Liver (tissue), 9 donors: ENCODE measurements around the gene ST8SIA5. TPM values are rescaled to one million over a fixed set of nuclear protein-coding genes. Genes with fewer than 3 reads are reported as not detected.

ENCODE experiments used
- DNase-seq: peaks from one replicate; pipeline ENCODE4 v3.0.0-alpha.2; 2017; ENCODE audit warnings: low spot score
- H3K27ac ChIP-seq, 2 donors: one replicate each; pipeline ENCODE4 v1.7.0; 2013; ENCODE audit warnings: inconsistent platforms in 2 of 2, low read length in 2 of 2, control low read depth in 1 of 2, low read depth in 1 of 2, mild to moderate bottlenecking in 1 of 2
- H3K27me3 ChIP-seq, 4 donors: one replicate each; pipeline versions ENCODE4 v1.6.1 to v1.7.0; 2013; ENCODE audit warnings: low read length in 3 of 4, inconsistent platforms in 1 of 4, mild to moderate bottlenecking in 1 of 4, moderate library complexity in 1 of 4; ENCODE audit not compliant: control insufficient read depth in 4 of 4, insufficient read depth in 4 of 4
- H3K36me3 ChIP-seq, 4 donors: one replicate each; pipeline versions ENCODE4 v1.6.1 to v1.7.0; 2013; ENCODE audit warnings: low read length in 3 of 4, mild to moderate bottlenecking in 3 of 4, low read depth in 1 of 4, moderate library complexity in 1 of 4; ENCODE audit not compliant: control insufficient read depth in 4 of 4, insufficient read depth in 3 of 4
- H3K4me1 ChIP-seq, 4 donors: one replicate each; pipeline versions ENCODE4 v1.6.1 to v1.7.0; 2013; ENCODE audit warnings: low read length in 3 of 4, mild to moderate bottlenecking in 3 of 4, moderate library complexity in 1 of 4; ENCODE audit not compliant: control insufficient read depth in 4 of 4, insufficient read depth in 4 of 4
- H3K4me3 ChIP-seq, 3 donors: one replicate each; pipeline versions ENCODE4 v1.6.1 to v1.7.0; 2013; ENCODE audit warnings: low read length in 3 of 3, control low read depth in 1 of 3, low read depth in 1 of 3, mild to moderate bottlenecking in 1 of 3
- H3K9ac ChIP-seq, 2 donors: one replicate each; pipeline ENCODE4 v1.7.0; 2013; ENCODE audit warnings: low read length in 2 of 2, mild to moderate bottlenecking in 2 of 2, moderate library complexity in 2 of 2, control low read depth in 1 of 2, low read depth in 1 of 2
- H3K9me3 ChIP-seq, 4 donors: one replicate each; pipeline versions ENCODE4 v1.6.1 to v1.7.0; 2013; ENCODE audit warnings: low read length in 3 of 4; ENCODE audit not compliant: control insufficient read depth in 4 of 4
- FOXA1 ChIP-seq: IDR thresholded peaks from 2 replicates; pipeline ENCODE4 v1.6.1; 2016; ENCODE audit warnings: antibody characterized with exemption
- FOXA2 ChIP-seq: IDR thresholded peaks from 2 replicates; pipeline ENCODE4 v1.6.1; 2016; ENCODE audit warnings: antibody characterized with exemption
- GABPA ChIP-seq, 2 donors: IDR thresholded peaks in 1 of 2; conservative IDR thresholded peaks in 1 of 2; 2 replicates each; pipeline ENCODE4 v1.6.1; 2016; ENCODE audit warnings: antibody characterized with exemption in 2 of 2, mild to moderate bottlenecking in 1 of 2, moderate library complexity in 1 of 2
- NR2F2 ChIP-seq: IDR thresholded peaks from 2 replicates; pipeline ENCODE4 v1.6.1; 2016; ENCODE audit warnings: antibody characterized with exemption
- RAD21 ChIP-seq, 2 donors: IDR thresholded peaks; 2 replicates each; pipeline ENCODE4 v1.6.1; 2016; ENCODE audit warnings: antibody characterized with exemption in 2 of 2, mild to moderate bottlenecking in 2 of 2
- RXRA ChIP-seq, 2 donors: IDR thresholded peaks; 2 replicates each; pipeline ENCODE4 v1.6.1; 2017 to 2018; ENCODE audit warnings: antibody characterized with exemption in 2 of 2, mild to moderate bottlenecking in 1 of 2
- SP1 ChIP-seq: IDR thresholded peaks from 2 replicates; pipeline ENCODE4 v1.6.1; 2018; ENCODE audit warnings: antibody characterized with exemption, mild to moderate bottlenecking
- TAF1 ChIP-seq: conservative IDR thresholded peaks from 2 replicates; pipeline ENCODE4 v1.6.1; 2016; ENCODE audit warnings: antibody characterized with exemption, mild to moderate bottlenecking
- YY1 ChIP-seq: IDR thresholded peaks from 2 replicates; pipeline ENCODE4 v1.6.1; 2016; ENCODE audit warnings: antibody characterized with exemption, mild to moderate bottlenecking
- WGBS: extraction: QIAGEN DNeasy Blood & Tissue Kit; methylation state at CpG from one replicate; pipeline ENCODE4 v1.1.7; 2013; 5-methylcytosine and 5-hydroxymethylcytosine counted together
- polyA plus RNA-seq, 2 donors: library from polyadenylated mRNA; stranded (reverse) in 1 of 2; unstranded in 1 of 2; fragments of 200-250 nt in 1 of 2; fragments of >200 nt in 1 of 2; fragmentation: Nextera tagmentation in 1 of 2; extraction: Ambion mirVana in 1 of 2; gene quantifications; one replicate each; pipeline versions ENCODE4 v1.2.1 to v1.2.3, GENCODE V29; 2013 to 2015
- total RNA-seq, 2 donors: library from RNA; depleted of rRNA; stranded (reverse); fragments of >200 nt; gene quantifications; one replicate each; pipeline ENCODE4 v1.2.3, GENCODE V29; 2014
- TF ChIP-seq, protein P1 (sequence below): IDR thresholded peaks from 2 replicates; pipeline ENCODE4 v1.6.1; 2016; ENCODE audit warnings: antibody characterized with exemption
- TF ChIP-seq, protein P2 (sequence below): fragments of 150-350 bp; IDR thresholded peaks from 2 replicates; pipeline ENCODE4 v1.5.1; 2017; ENCODE audit warnings: improper control_type of control experiment, low read depth, low read length; ENCODE audit not compliant: missing input control
- TF ChIP-seq, protein P3 (sequence below): IDR thresholded peaks from 2 replicates; pipeline ENCODE4 v1.6.1; 2016; ENCODE audit warnings: antibody characterized with exemption
- TF ChIP-seq, protein P4 (sequence below): IDR thresholded peaks from 2 replicates; pipeline ENCODE4 v1.6.1; 2016; ENCODE audit warnings: antibody characterized with exemption
- donor health status: healthy.
- donor health status: healthy.
- donor health status: healthy.
- donor health status: healthy.
- donor health status: healthy.

ST8SIA5 gene
- total and polyA plus RNA-seq, 4 donors = under 0.01 to 0.12 (median 0.05) TPM; not detected in 1

DNA sequence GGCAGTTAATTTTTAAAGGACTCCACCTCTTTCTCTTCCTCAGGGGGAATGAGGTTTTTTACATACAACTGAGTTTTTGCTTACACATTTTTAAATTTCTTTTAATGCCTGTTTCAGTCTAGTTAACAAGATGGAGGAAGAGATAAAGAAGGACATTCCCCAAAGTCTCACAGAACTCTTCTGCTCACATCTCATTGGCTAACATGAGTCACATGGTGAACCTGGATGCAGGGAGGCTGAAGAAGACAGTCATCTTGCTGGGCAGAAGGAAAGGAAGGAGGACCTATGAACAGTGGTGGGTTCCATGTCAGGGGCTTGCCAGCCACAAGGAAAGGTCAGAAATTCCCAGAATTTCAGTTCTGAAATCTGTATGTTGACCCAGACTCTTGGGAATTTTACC lies 10.4 kb upstream of the ST8SIA5 start:
- no peak for TF ChIP-seq GABPA (IDR thresholded peaks at IDR 0.05 in 1 of 2, conservative IDR thresholded peaks at IDR 0.05 in 1 of 2)
- TF ChIP-seq, protein P1, sequence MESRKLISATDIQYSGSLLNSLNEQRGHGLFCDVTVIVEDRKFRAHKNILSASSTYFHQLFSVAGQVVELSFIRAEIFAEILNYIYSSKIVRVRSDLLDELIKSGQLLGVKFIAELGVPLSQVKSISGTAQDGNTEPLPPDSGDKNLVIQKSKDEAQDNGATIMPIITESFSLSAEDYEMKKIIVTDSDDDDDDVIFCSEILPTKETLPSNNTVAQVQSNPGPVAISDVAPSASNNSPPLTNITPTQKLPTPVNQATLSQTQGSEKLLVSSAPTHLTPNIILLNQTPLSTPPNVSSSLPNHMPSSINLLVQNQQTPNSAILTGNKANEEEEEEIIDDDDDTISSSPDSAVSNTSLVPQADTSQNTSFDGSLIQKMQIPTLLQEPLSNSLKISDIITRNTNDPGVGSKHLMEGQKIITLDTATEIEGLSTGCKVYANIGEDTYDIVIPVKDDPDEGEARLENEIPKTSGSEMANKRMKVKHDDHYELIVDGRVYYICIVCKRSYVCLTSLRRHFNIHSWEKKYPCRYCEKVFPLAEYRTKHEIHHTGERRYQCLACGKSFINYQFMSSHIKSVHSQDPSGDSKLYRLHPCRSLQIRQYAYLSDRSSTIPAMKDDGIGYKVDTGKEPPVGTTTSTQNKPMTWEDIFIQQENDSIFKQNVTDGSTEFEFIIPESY = no peak
- TF ChIP-seq, protein P2, sequence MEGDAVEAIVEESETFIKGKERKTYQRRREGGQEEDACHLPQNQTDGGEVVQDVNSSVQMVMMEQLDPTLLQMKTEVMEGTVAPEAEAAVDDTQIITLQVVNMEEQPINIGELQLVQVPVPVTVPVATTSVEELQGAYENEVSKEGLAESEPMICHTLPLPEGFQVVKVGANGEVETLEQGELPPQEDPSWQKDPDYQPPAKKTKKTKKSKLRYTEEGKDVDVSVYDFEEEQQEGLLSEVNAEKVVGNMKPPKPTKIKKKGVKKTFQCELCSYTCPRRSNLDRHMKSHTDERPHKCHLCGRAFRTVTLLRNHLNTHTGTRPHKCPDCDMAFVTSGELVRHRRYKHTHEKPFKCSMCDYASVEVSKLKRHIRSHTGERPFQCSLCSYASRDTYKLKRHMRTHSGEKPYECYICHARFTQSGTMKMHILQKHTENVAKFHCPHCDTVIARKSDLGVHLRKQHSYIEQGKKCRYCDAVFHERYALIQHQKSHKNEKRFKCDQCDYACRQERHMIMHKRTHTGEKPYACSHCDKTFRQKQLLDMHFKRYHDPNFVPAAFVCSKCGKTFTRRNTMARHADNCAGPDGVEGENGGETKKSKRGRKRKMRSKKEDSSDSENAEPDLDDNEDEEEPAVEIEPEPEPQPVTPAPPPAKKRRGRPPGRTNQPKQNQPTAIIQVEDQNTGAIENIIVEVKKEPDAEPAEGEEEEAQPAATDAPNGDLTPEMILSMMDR = no peak
- TF ChIP-seq NR2F2 = no peak
- TF ChIP-seq FOXA1 = no peak
- TF ChIP-seq, protein P3, sequence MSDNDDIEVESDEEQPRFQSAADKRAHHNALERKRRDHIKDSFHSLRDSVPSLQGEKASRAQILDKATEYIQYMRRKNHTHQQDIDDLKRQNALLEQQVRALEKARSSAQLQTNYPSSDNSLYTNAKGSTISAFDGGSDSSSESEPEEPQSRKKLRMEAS = no peak
- no peak for TF ChIP-seq SP1
- DNase-seq = no peak
- H3K27ac ChIP-seq = no peak overlapping the region
- no peaks in the 10 kb centered on the region for H3K36me3 ChIP-seq
- H3K9ac ChIP-seq = no peak overlapping the region
- H3K9me3 ChIP-seq = no peaks in the 10 kb centered on the region
- no peaks in the 10 kb centered on the region for H3K27me3 ChIP-seq
- no peaks in the 10 kb centered on the region for H3K4me1 ChIP-seq
- no peak overlapping the region for H3K4me3 ChIP-seq

DNA sequence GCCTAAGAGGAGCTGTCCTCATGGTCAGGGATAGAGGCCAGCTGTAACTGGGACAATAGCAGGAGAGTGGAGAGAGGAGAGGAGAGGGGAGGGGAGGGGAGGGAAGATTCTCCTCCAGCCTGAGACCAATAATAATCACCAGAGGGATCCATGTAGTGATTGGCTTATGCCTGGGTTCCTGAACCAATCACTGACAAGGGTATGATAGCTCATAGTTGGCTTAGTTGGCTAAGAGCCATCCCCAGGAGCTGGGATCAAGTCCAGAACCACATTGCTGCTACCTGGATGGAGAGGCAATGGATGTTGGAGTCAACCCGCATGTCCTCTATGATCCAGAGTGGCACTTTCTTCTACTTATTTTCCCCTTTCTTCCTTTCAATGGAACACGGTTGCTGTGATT lies 7.7 kb upstream of the ST8SIA5 start:
- H3K27ac ChIP-seq = no peak overlapping the region
- no peak overlapping the region for H3K4me3 ChIP-seq
- WGBS = 93% methylated on average over 2 of the region's 2 CpGs
- no peak overlapping the region for H3K9ac ChIP-seq
- peaks cover 0 to 4% (median 2%) of the 10 kb centered on the region in 4 donors for H3K27me3 ChIP-seq
- no peaks in the 10 kb centered on the region for H3K4me1 ChIP-seq
- no peak for DNase-seq
- no peak for TF ChIP-seq NR2F2
- TF ChIP-seq, protein P2 = no peak
- TF ChIP-seq, protein P3 = no peak
- TF ChIP-seq SP1 = no peak
- TF ChIP-seq, protein P1 = no peak
- no peak for TF ChIP-seq FOXA2
- TF ChIP-seq TAF1 = no peak
- TF ChIP-seq RAD21 (IDR thresholded peaks at IDR 0.05) = no peak
- TF ChIP-seq, protein P4, sequence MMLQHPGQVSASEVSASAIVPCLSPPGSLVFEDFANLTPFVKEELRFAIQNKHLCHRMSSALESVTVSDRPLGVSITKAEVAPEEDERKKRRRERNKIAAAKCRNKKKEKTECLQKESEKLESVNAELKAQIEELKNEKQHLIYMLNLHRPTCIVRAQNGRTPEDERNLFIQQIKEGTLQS = no peak
- no peak for TF ChIP-seq YY1
- no peak for TF ChIP-seq RXRA (IDR thresholded peaks at IDR 0.05)
- TF ChIP-seq GABPA (IDR thresholded peaks at IDR 0.05 in 1 of 2, conservative IDR thresholded peaks at IDR 0.05 in 1 of 2) = no peak
- H3K9me3 ChIP-seq = no peaks in the 10 kb centered on the region
- H3K36me3 ChIP-seq = no peaks in the 10 kb centered on the region
